ENCODE measurements around the gene CCDC34. TPM values are rescaled to one million over a fixed set of nuclear protein-coding genes. Genes with fewer than 3 reads are reported as not detected.

CCDC34 gene
- total and polyA plus RNA-seq, 9 donors: 13.7 to 29.6 (median 17.8) TPM

- Histone ChIP-seq H3K9me3 (replicated peaks; ENCODE audit: control insufficient read depth, low read depth, low read length) (no peaks in the 10 kb centered on the region), H3K4me1 (ENCODE audit: control insufficient read depth, insufficient read depth, low read length) (no peaks in the 10 kb centered on the region), H3K27me3 (ENCODE audit: control insufficient read depth, insufficient read depth, low read length) (no peaks in the 10 kb centered on the region), H3K27ac (ENCODE audit: low read length) (no peak overlapping the region), H3K4me3 (ENCODE audit: low read length) (no peak overlapping the region), H3K36me3 (ENCODE audit: control insufficient read depth, insufficient read depth, low read length) (no peaks in the 10 kb centered on the region)
- DNase-seq: no peak
- no CpG with 5 or more reads among the region's 2 CpGs for WGBS (ENCODE audit: insufficient coverage)
These were observed 50.9 kb downstream of the CCDC34 start for GRCh38 chr11:27312110-27312509.

GRCh38 chr11:27310707-27311106 lies 52.3 kb downstream of the CCDC34 start:
- no peak for DNase-seq

GRCh38 chr11:27310182-27310581 lies 52.8 kb downstream of the CCDC34 start:
- Histone ChIP-seq H3K27ac (ENCODE audit: low read length) (no peak overlapping the region), H3K4me1 (ENCODE audit: control insufficient read depth, insufficient read depth, low read length) (no peaks in the 10 kb centered on the region), H3K9me3 (replicated peaks; ENCODE audit: control insufficient read depth, low read depth, low read length) (peaks cover 2% of the 10 kb centered on the region), H3K36me3 (ENCODE audit: control insufficient read depth, insufficient read depth, low read length) (no peaks in the 10 kb centered on the region), H3K27me3 (ENCODE audit: control insufficient read depth, insufficient read depth, low read length) (no peaks in the 10 kb centered on the region), H3K4me3 (ENCODE audit: low read length) (no peak overlapping the region)
- DNase-seq: no peak

More at GRCh38 chr11:27310707-27311106, 52.3 kb downstream of the CCDC34 start:
- Histone ChIP-seq H3K36me3 (ENCODE audit: control insufficient read depth, insufficient read depth, low read length) (no peaks in the 10 kb centered on the region), H3K9me3 (replicated peaks; ENCODE audit: control insufficient read depth, low read depth, low read length) (no peaks in the 10 kb centered on the region), H3K27ac (ENCODE audit: low read length) (no peak overlapping the region), H3K4me3 (ENCODE audit: low read length) (no peak overlapping the region), H3K4me1 (ENCODE audit: control insufficient read depth, insufficient read depth, low read length) (no peaks in the 10 kb centered on the region), H3K27me3 (ENCODE audit: control insufficient read depth, insufficient read depth, low read length) (no peaks in the 10 kb centered on the region)

- H3K4me3 ChIP-seq (ENCODE audit: low read length): no peak overlapping the region
- H3K27me3 ChIP-seq (ENCODE audit: control insufficient read depth, insufficient read depth, low read length): no peaks in the 10 kb centered on the region
- no peak for DNase-seq
- WGBS (ENCODE audit: insufficient coverage): no CpG with 5 or more reads among the region's 5 CpGs
- H3K36me3 ChIP-seq (ENCODE audit: control insufficient read depth, insufficient read depth, low read length): no peaks in the 10 kb centered on the region
- H3K4me1 ChIP-seq (ENCODE audit: control insufficient read depth, insufficient read depth, low read length): no peaks in the 10 kb centered on the region
- no peak overlapping the region for H3K27ac ChIP-seq (ENCODE audit: low read length)
- peaks cover 2% of the 10 kb centered on the region for H3K9me3 ChIP-seq (replicated peaks; ENCODE audit: control insufficient read depth, low read depth, low read length)
These were observed 54.0 kb downstream of the CCDC34 start for GRCh38 chr11:27309046-27309445.

GRCh38 chr11:27307232-27307631 lies 55.8 kb downstream of the CCDC34 start:
- peaks cover 2% of the 10 kb centered on the region for H3K9me3 ChIP-seq (replicated peaks; ENCODE audit: control insufficient read depth, low read depth, low read length)
- no peak for DNase-seq
- H3K4me3 ChIP-seq (ENCODE audit: low read length): no peak overlapping the region

GRCh38 chr11:27305751-27306150 lies 57.3 kb downstream of the CCDC34 start:
- Histone ChIP-seq H3K9me3 (replicated peaks; ENCODE audit: control insufficient read depth, low read depth, low read length) (peaks cover 2% of the 10 kb centered on the region), H3K36me3 (ENCODE audit: control insufficient read depth, insufficient read depth, low read length) (no peaks in the 10 kb centered on the region), H3K27ac (ENCODE audit: low read length) (no peak overlapping the region), H3K27me3 (ENCODE audit: control insufficient read depth, insufficient read depth, low read length) (no peaks in the 10 kb centered on the region), H3K4me1 (ENCODE audit: control insufficient read depth, insufficient read depth, low read length) (no peaks in the 10 kb centered on the region), H3K4me3 (ENCODE audit: low read length) (no peak overlapping the region)
- 95% methylated on average over 3 of the region's 3 CpGs for WGBS (ENCODE audit: insufficient coverage)
- no peak for DNase-seq

More at GRCh38 chr11:27307232-27307631, 55.8 kb downstream of the CCDC34 start:
- Histone ChIP-seq H3K27me3 (ENCODE audit: control insufficient read depth, insufficient read depth, low read length) (no peaks in the 10 kb centered on the region), H3K36me3 (ENCODE audit: control insufficient read depth, insufficient read depth, low read length) (no peaks in the 10 kb centered on the region), H3K27ac (ENCODE audit: low read length) (no peak overlapping the region), H3K4me1 (ENCODE audit: control insufficient read depth, insufficient read depth, low read length) (no peaks in the 10 kb centered on the region)

- Histone ChIP-seq H3K4me1 (ENCODE audit: control insufficient read depth, insufficient read depth, low read length) (no peaks in the 10 kb centered on the region), H3K4me3 (ENCODE audit: low read length) (no peak overlapping the region), H3K9me3 (replicated peaks; ENCODE audit: control insufficient read depth, low read depth, low read length) (peaks cover 2% of the 10 kb centered on the region), H3K27ac (ENCODE audit: low read length) (no peak overlapping the region), H3K36me3 (ENCODE audit: control insufficient read depth, insufficient read depth, low read length) (no peaks in the 10 kb centered on the region), H3K27me3 (ENCODE audit: control insufficient read depth, insufficient read depth, low read length) (no peaks in the 10 kb centered on the region)
- DNase-seq: no peak
- WGBS (ENCODE audit: insufficient coverage): 93% methylated on average over 8 of the region's 8 CpGs
These were observed 58.5 kb downstream of the CCDC34 start for GRCh38 chr11:27304514-27304913.

GRCh38 chr11:27303903-27304302 lies 59.1 kb downstream of the CCDC34 start:
- no peak for DNase-seq
- H3K4me3 ChIP-seq (ENCODE audit: low read length): no peak overlapping the region
- H3K27ac ChIP-seq (ENCODE audit: low read length): no peak overlapping the region
- H3K36me3 ChIP-seq (ENCODE audit: control insufficient read depth, insufficient read depth, low read length): no peaks in the 10 kb centered on the region
- 80% methylated on average over 4 of the region's 5 CpGs for WGBS (ENCODE audit: insufficient coverage)
- H3K9me3 ChIP-seq (replicated peaks; ENCODE audit: control insufficient read depth, low read depth, low read length): peaks cover 2% of the 10 kb centered on the region
- no peaks in the 10 kb centered on the region for H3K27me3 ChIP-seq (ENCODE audit: control insufficient read depth, insufficient read depth, low read length)
- H3K4me1 ChIP-seq (ENCODE audit: control insufficient read depth, insufficient read depth, low read length): no peaks in the 10 kb centered on the region

- Histone ChIP-seq H3K4me1 (ENCODE audit: control insufficient read depth, insufficient read depth, low read length) (no peaks in the 10 kb centered on the region), H3K27ac (ENCODE audit: low read length) (no peak overlapping the region), H3K4me3 (ENCODE audit: low read length) (no peak overlapping the region), H3K36me3 (ENCODE audit: control insufficient read depth, insufficient read depth, low read length) (no peaks in the 10 kb centered on the region), H3K9me3 (replicated peaks; ENCODE audit: control insufficient read depth, low read depth, low read length) (peaks cover 2% of the 10 kb centered on the region), H3K27me3 (ENCODE audit: control insufficient read depth, insufficient read depth, low read length) (no peaks in the 10 kb centered on the region)
- no peak for DNase-seq
These were observed 62.0 kb downstream of the CCDC34 start for GRCh38 chr11:27300974-27301373.

GRCh38 chr11:27297616-27298015 lies 65.4 kb downstream of the CCDC34 start:
- WGBS (ENCODE audit: insufficient coverage): no CpG with 5 or more reads among the region's 1 CpG
- H3K27me3 ChIP-seq (ENCODE audit: control insufficient read depth, insufficient read depth, low read length): no peaks in the 10 kb centered on the region
- no peaks in the 10 kb centered on the region for H3K36me3 ChIP-seq (ENCODE audit: control insufficient read depth, insufficient read depth, low read length)
- H3K4me1 ChIP-seq (ENCODE audit: control insufficient read depth, insufficient read depth, low read length): peaks cover 2% of the 10 kb centered on the region
- H3K27ac ChIP-seq (ENCODE audit: low read length): no peak overlapping the region
- no peak for DNase-seq
- no peak overlapping the region for H3K4me3 ChIP-seq (ENCODE audit: low read length)
- no peaks in the 10 kb centered on the region for H3K9me3 ChIP-seq (replicated peaks; ENCODE audit: control insufficient read depth, low read depth, low read length)

- 69% methylated on average over 1 of the region's 3 CpGs for WGBS (ENCODE audit: insufficient coverage)
- H3K9me3 ChIP-seq (replicated peaks; ENCODE audit: control insufficient read depth, low read depth, low read length): peaks cover 4% of the 10 kb centered on the region
- peak; percentile 65 for DNase-seq
- no peak overlapping the region for H3K27ac ChIP-seq (ENCODE audit: low read length)
- no peak overlapping the region for H3K4me3 ChIP-seq (ENCODE audit: low read length)
- no peaks in the 10 kb centered on the region for H3K36me3 ChIP-seq (ENCODE audit: control insufficient read depth, insufficient read depth, low read length)
- H3K27me3 ChIP-seq (ENCODE audit: control insufficient read depth, insufficient read depth, low read length): no peaks in the 10 kb centered on the region
- H3K4me1 ChIP-seq (ENCODE audit: control insufficient read depth, insufficient read depth, low read length): peaks cover 2% of the 10 kb centered on the region
These were observed 66.5 kb downstream of the CCDC34 start for GRCh38 chr11:27296497-27296896.

Data from muscle of leg (tissue), 11 donors.